Gastroesophageal sphincter (tissue), 4 donors: Measurements from ENCODE around the gene AHRR. TPM values are rescaled to one million over a fixed set of nuclear protein-coding genes. Genes with fewer than 3 reads are reported as not detected.
"Not testable (repeated sequence)": the region's sequence is repeated elsewhere in the genome, so short reads cannot be mapped to it uniquely, and the experiment has no call there.

Source experiments
- ATAC-seq: fragments of 150-250 bp; one replicate; pipeline ENCODE4 v1.9.1; 2016; ENCODE audit warnings: mild to moderate bottlenecking, moderate library complexity
- H3K27ac ChIP-seq, 4 donors: fragments of 200-600 bp; sonication (generic) in 3 of 4; 1 replicate in 3 of 4; 2 replicates in 1 of 4; pipeline ENCODE4 v1.5.1; 2016 to 2019
- H3K27me3 ChIP-seq: fragments of 200-600 bp; sonication (generic); one replicate; pipeline ENCODE4 v1.5.1; 2019
- H3K36me3 ChIP-seq, 2 donors: fragments of 200-600 bp; sonication (generic); one replicate each; pipeline ENCODE4 v1.5.1; 2019; ENCODE audit warnings: control low read depth in 1 of 2
- H3K4me1 ChIP-seq, 3 donors: fragments of 200-600 bp; sonication (generic); 1 replicate in 2 of 3; 2 replicates in 1 of 3; pipeline ENCODE4 v1.5.1; 2016 to 2019; ENCODE audit warnings: control low read depth in 2 of 3
- H3K4me3 ChIP-seq, 2 donors: fragments of 200-600 bp; sonication (generic); one replicate each; pipeline ENCODE4 v1.5.1; 2019; ENCODE audit warnings: mild to moderate bottlenecking in 1 of 2, moderate library complexity in 1 of 2
- H3K9me3 ChIP-seq, 3 donors: fragments of 200-600 bp; sonication (generic); one replicate each; pipeline ENCODE4 v1.5.1; 2017 to 2019; ENCODE audit warnings: control low read depth in 2 of 3
- CTCF ChIP-seq, 4 experiments: fragments of 200-600 bp in 2 of 4; fragments of 450-650 bp in 2 of 4; sonication (generic) in 1 of 4; IDR thresholded peaks; one replicate each; pipeline ENCODE4 v1.5.1; 2017 to 2019; ENCODE audit warnings: antibody characterized with exemption in 4 of 4, mild to moderate bottlenecking in 2 of 4, moderate library complexity in 2 of 4
- EP300 ChIP-seq: sonication (generic); formaldehyde crosslinking; IDR thresholded peaks from one replicate; pipeline ENCODE4 v1.6.1; 2017; ENCODE audit warnings: antibody characterized with exemption, mild to moderate bottlenecking
- POLR2A ChIP-seq, 2 donors: fragments of 450-650 bp; IDR thresholded peaks; one replicate each; pipeline ENCODE4 v1.6.1; 2017; ENCODE audit warnings: antibody characterized with exemption in 2 of 2, mild to moderate bottlenecking in 2 of 2, moderate library complexity in 1 of 2
- POLR2AphosphoS5 ChIP-seq: sonication (generic); formaldehyde crosslinking; IDR thresholded peaks from one replicate; pipeline ENCODE4 v1.6.1; 2017; ENCODE audit warnings: antibody characterized with exemption
- WGBS, 2 donors: methylation state at CpG; one replicate each; pipeline ENCODE4 v1.1.5; 2018; ENCODE audit warnings: low coverage in 1 of 2; 5-methylcytosine and 5-hydroxymethylcytosine counted together
- total RNA-seq, 4 donors: library from RNA; depleted of rRNA; stranded (reverse); fragments of >200 nt; gene quantifications; one replicate each; pipeline ENCODE4 v1.1.0, GENCODE V29; 2016

The AHRR gene
- total RNA-seq, 4 donors from 2014 or later: 0.15 to 1.7 (median 0.45) TPM

- H3K4me1 ChIP-seq: peaks cover 0 to 8% (median 4%) of the 10 kb centered on the region in 3 donors
- no peaks in the 10 kb centered on the region for H3K9me3 ChIP-seq
- TF ChIP-seq CTCF (IDR thresholded peaks at IDR 0.05): no peak
- no peak for TF ChIP-seq POLR2AphosphoS5
- no peak for TF ChIP-seq POLR2A (IDR thresholded peaks at IDR 0.05)
- no peak for TF ChIP-seq EP300
- no peaks in the 10 kb centered on the region for H3K36me3 ChIP-seq
- no peak overlapping the region for H3K4me3 ChIP-seq
- peak overlapping the region in 1 of 4 donors; percentile 5 for H3K27ac ChIP-seq
- H3K27me3 ChIP-seq: no peaks in the 10 kb centered on the region
- no peak for ATAC-seq
- WGBS, 2 donors: 80% methylated on average over 1 of the region's 18 CpGs; no CpG with 5 or more reads in 1 of the 2 donors
Measured at GRCh38 chr5:394671-395155, 73.2 kb downstream of the AHRR start.

GRCh38 chr5:395156-395920 lies 73.8 kb downstream of the AHRR start:
- H3K9me3 ChIP-seq: no peaks in the 10 kb centered on the region
- 50 to 84% methylated on average over 5 to 10 of the region's 21 CpGs for WGBS, 2 donors
- H3K27me3 ChIP-seq: no peaks in the 10 kb centered on the region
- H3K27ac ChIP-seq: peak overlapping the region in 1 of 4 donors; percentile 29
- H3K36me3 ChIP-seq: no peaks in the 10 kb centered on the region
- peaks cover 0 to 15% (median 11%) of the 10 kb centered on the region in 3 donors for H3K4me1 ChIP-seq
- ATAC-seq: no peak
- TF ChIP-seq POLR2AphosphoS5 (no peak), EP300 (no peak), POLR2A (IDR thresholded peaks at IDR 0.05) (no peak), CTCF (IDR thresholded peaks at IDR 0.05) (no peak)
- H3K4me3 ChIP-seq: no peak overlapping the region

- 95% methylated on average over 10 of the region's 17 CpGs; no CpG with 5 or more reads in 1 of the 2 donors for WGBS, 2 donors
- Histone ChIP-seq H3K9me3 (no peaks in the 10 kb centered on the region), H3K27ac (peak overlapping the region in 1 of 4 donors; percentile 29), H3K4me1 (peaks cover 0 to 15% (median 11%) of the 10 kb centered on the region in 3 donors), H3K36me3 (no peaks in the 10 kb centered on the region), H3K4me3 (no peak overlapping the region), H3K27me3 (peaks cover 3% of the 10 kb centered on the region)
- TF ChIP-seq POLR2AphosphoS5: no peak
- no peak for TF ChIP-seq EP300
- no peak for TF ChIP-seq POLR2A (IDR thresholded peaks at IDR 0.05)
- TF ChIP-seq CTCF (IDR thresholded peaks at IDR 0.05): no peak
- peak; percentile 4 for ATAC-seq
Measured at GRCh38 chr5:395921-396530, 74.5 kb downstream of the AHRR start.

GRCh38 chr5:396531-396961 lies 75.0 kb downstream of the AHRR start:
- no peaks in the 10 kb centered on the region for H3K36me3 ChIP-seq
- 98% methylated on average over 6 of the region's 13 CpGs; no CpG with 5 or more reads in 1 of the 2 donors for WGBS, 2 donors
- ATAC-seq: no peak

GRCh38 chr5:398141-398474 lies 76.6 kb downstream of the AHRR start:
- H3K36me3 ChIP-seq, H3K9me3 ChIP-seq, ATAC-seq, H3K27ac ChIP-seq, H3K4me3 ChIP-seq: not testable (repeated sequence)
- peaks cover 11% of the 10 kb centered on the region for H3K27me3 ChIP-seq
- H3K4me1 ChIP-seq: peaks cover 0 to 15% (median 11%) of the 10 kb centered on the region in 3 donors
- 94 to 95% methylated on average over 13 of the region's 15 CpGs for WGBS, 2 donors

More at GRCh38 chr5:396531-396961, 75.0 kb downstream of the AHRR start:
- Histone ChIP-seq H3K9me3 (no peaks in the 10 kb centered on the region), H3K27ac (no peak overlapping the region), H3K27me3 (peaks cover 9% of the 10 kb centered on the region), H3K4me1 (peaks cover 0 to 15% (median 11%) of the 10 kb centered on the region in 3 donors), H3K4me3 (no peak overlapping the region)
- TF ChIP-seq POLR2AphosphoS5 (no peak), EP300 (no peak)
